ENCODE measurements around the gene SASH1.

Gene SASH1

DNA sequence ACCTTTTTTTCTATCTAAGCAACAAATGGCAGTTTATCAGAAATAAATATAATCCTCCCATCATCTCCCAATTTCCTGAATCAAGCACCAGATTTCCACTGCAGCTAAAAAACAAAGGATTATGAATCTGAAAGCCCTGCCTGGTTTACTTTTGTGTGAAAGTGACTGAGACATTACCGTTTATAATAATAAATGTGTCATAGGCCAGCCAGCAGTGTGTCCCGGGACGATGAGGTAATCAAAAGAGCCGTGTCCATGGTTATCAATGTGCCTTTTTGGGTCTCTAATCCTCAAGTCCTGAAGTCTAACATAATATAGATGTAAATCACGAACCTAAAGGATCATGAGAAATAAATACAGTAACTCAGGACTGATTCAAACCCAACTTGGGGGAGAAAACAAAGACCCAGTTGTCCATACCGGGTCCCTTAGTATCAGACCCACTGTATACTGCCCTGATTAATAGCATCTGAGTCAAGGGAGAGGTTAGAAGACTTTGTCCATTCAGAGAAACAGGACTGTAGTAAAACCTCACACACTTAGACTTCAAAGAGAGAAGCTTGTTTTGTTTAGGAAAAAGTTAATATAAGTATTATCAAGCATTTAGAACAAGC, 149.1 kb downstream of the SASH1 start:
- Histone ChIP-seq H3K4me1 (ENCODE audit: control insufficient read depth, insufficient read depth, low read length) (no peaks in the 10 kb centered on the region), H3K36me3 (ENCODE audit: control insufficient read depth, insufficient read depth, low read length) (peaks cover 5% of the 10 kb centered on the region), H3K9me3 (ENCODE audit: control insufficient read depth, low read length) (no peaks in the 10 kb centered on the region), H3K27me3 (ENCODE audit: control insufficient read depth, insufficient read depth, low read length, poor library complexity, severe bottlenecking) (no peaks in the 10 kb centered on the region), H3K4me3 (ENCODE audit: insufficient read depth, low read depth, low read length) (no peak overlapping the region), H3K27ac (ENCODE audit: insufficient read depth, low read depth, low read length, poor library complexity, severe bottlenecking) (no peak overlapping the region)
- 94 to 97% methylated on average over 6 of the region's 6 CpGs for WGBS, 2 experiments

DNA sequence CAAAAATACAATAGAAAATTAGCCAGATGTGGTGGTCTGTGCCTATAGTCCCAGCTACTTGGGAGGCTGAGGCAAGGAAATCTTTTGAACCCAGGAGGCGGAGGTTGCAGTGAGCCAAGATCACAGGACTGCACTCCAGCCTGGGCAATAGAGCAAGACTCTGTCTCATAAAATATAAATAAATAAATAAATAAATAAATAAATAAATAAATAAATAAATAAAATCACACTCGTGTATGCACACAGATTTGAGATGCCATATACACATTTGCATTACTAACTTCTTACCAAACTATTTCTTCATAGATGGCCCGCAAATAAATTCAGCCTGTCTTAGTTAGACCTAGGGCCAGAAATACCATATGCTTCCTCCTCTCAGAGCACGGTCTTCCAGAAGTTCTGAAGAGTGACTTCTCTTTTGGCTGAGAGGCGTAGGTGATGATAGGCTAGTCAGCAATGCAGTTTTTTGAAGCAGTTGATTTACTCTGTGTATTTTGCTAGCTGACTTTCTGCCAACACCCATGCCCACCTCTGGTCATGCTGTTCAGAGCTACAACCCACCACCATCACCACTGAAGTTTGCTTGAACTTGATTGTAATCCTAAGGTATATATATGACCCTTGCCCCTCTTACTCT, 150.1 kb downstream of the SASH1 start:
- no peaks in the 10 kb centered on the region for H3K9me3 ChIP-seq (ENCODE audit: control insufficient read depth, low read length)
- H3K27me3 ChIP-seq (ENCODE audit: control insufficient read depth, insufficient read depth, low read length, poor library complexity, severe bottlenecking) = no peaks in the 10 kb centered on the region
- no peak overlapping the region for H3K27ac ChIP-seq (ENCODE audit: insufficient read depth, low read depth, low read length, poor library complexity, severe bottlenecking)
- no peak overlapping the region for H3K4me3 ChIP-seq (ENCODE audit: insufficient read depth, low read depth, low read length)
- H3K36me3 ChIP-seq (ENCODE audit: control insufficient read depth, insufficient read depth, low read length) = peaks cover 5% of the 10 kb centered on the region
- WGBS, 2 experiments = 96 to 97% methylated on average over 5 of the region's 5 CpGs
- H3K4me1 ChIP-seq (ENCODE audit: control insufficient read depth, insufficient read depth, low read length) = no peaks in the 10 kb centered on the region

DNA sequence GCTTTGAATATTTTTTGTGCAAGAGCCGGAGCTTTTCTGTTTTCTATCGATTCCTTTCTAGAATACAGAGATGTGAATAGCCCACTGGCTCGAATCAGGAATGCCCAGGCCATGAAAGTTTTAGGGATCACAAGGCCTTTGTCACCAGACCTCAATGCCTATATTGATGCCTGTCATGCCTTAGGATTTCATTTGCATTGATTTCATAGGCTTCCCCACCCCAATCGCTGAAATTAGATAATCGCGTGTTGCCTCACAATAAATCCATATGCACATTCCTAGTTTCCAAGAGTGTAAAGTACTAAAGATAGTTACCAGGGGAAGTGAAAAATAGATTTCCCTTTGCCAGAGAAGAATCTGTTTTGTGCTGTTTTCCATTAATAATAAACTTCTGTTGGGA, 150.8 kb downstream of the SASH1 start:
- no peaks in the 10 kb centered on the region for H3K36me3 ChIP-seq (ENCODE audit: control insufficient read depth, insufficient read depth, low read length)
- no peak overlapping the region for H3K4me3 ChIP-seq (ENCODE audit: insufficient read depth, low read depth, low read length)
- H3K9me3 ChIP-seq (ENCODE audit: control insufficient read depth, low read length) = no peaks in the 10 kb centered on the region
- 94 to 98% methylated on average over 6 of the region's 6 CpGs for WGBS, 2 experiments
- H3K27ac ChIP-seq (ENCODE audit: insufficient read depth, low read depth, low read length, poor library complexity, severe bottlenecking) = no peak overlapping the region
- H3K27me3 ChIP-seq (ENCODE audit: control insufficient read depth, insufficient read depth, low read length, poor library complexity, severe bottlenecking) = no peaks in the 10 kb centered on the region
- H3K4me1 ChIP-seq (ENCODE audit: control insufficient read depth, insufficient read depth, low read length) = no peaks in the 10 kb centered on the region

DNA sequence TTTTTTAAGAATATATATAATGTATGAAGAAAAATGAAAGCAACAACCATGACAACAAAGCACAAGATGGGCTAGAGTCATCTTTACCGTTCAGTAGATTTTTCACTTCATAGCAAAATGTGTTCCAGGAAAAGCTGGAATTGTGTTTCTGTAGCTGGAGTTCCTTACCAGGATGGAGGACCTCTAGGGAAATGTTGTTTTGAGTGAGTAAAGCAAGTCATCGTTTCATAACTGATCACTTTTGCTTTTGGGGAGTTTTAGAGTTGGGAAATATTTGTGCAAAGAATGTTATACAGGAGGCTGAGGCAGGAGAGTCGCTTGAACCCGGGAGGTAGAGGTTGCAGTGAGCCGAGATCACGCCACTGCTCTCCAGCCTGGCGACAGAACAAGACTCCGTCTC, 151.6 kb downstream of the SASH1 start:
- no peaks in the 10 kb centered on the region for H3K27me3 ChIP-seq (ENCODE audit: control insufficient read depth, insufficient read depth, low read length, poor library complexity, severe bottlenecking)
- H3K4me1 ChIP-seq (ENCODE audit: control insufficient read depth, insufficient read depth, low read length) = no peaks in the 10 kb centered on the region
- 86 to 97% methylated on average over 7 to 8 of the region's 8 CpGs for WGBS, 2 experiments
- H3K27ac ChIP-seq (ENCODE audit: insufficient read depth, low read depth, low read length, poor library complexity, severe bottlenecking) = no peak overlapping the region
- no peaks in the 10 kb centered on the region for H3K36me3 ChIP-seq (ENCODE audit: control insufficient read depth, insufficient read depth, low read length)
- H3K4me3 ChIP-seq (ENCODE audit: insufficient read depth, low read depth, low read length) = no peak overlapping the region
- no peaks in the 10 kb centered on the region for H3K9me3 ChIP-seq (ENCODE audit: control insufficient read depth, low read length)

DNA sequence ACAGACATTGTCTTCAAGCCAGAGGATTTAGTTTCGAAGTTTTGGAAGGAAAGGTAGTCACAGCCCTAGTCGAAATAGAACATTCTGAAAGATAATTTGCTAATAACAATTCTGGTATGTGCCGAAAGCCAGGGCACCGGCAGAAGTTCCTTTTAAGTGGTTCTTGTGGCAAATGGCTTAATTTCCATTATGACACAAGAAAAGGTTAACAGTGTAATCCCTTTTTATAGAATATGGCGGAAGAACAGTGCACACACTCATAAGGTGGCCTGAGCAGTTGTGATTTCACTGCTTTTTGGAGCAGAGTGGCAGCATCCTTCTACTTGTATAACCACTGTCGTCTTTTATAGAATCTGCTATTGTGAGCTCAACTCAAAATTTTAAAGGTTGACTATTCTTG, 152.4 kb downstream of the SASH1 start:
- no peaks in the 10 kb centered on the region for H3K4me1 ChIP-seq (ENCODE audit: control insufficient read depth, insufficient read depth, low read length)
- no peaks in the 10 kb centered on the region for H3K27me3 ChIP-seq (ENCODE audit: control insufficient read depth, insufficient read depth, low read length, poor library complexity, severe bottlenecking)
- no peaks in the 10 kb centered on the region for H3K9me3 ChIP-seq (ENCODE audit: control insufficient read depth, low read length)
- no peak overlapping the region for H3K27ac ChIP-seq (ENCODE audit: insufficient read depth, low read depth, low read length, poor library complexity, severe bottlenecking)
- 97 to 98% methylated on average over 6 of the region's 6 CpGs for WGBS, 2 experiments
- no peak overlapping the region for H3K4me3 ChIP-seq (ENCODE audit: insufficient read depth, low read depth, low read length)
- H3K36me3 ChIP-seq (ENCODE audit: control insufficient read depth, insufficient read depth, low read length) = no peaks in the 10 kb centered on the region

DNA sequence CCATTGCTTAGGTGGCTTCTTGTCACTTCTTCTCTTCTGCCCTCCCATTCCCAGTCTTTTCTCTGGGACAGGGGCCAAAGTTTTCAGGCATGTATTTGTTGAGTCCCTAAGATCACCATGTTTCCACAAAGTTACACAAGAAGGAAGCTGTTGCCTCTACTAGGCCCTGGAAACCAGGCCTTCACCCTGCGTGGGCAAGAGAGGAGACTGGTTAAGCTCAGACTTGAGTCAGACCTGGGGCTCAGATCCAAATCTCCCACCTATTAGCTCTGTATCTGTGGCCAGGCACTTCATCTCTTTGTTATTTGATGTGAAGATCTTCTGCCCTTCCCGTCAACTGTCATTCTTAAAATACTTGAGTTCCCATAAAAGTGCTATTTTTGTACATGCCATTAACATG, 154.6 kb downstream of the SASH1 start:
- Histone ChIP-seq H3K4me1 (ENCODE audit: control insufficient read depth, insufficient read depth, low read length) (peaks cover 3% of the 10 kb centered on the region), H3K9me3 (ENCODE audit: control insufficient read depth, low read length) (no peaks in the 10 kb centered on the region), H3K4me3 (ENCODE audit: insufficient read depth, low read depth, low read length) (no peak overlapping the region), H3K27me3 (ENCODE audit: control insufficient read depth, insufficient read depth, low read length, poor library complexity, severe bottlenecking) (no peaks in the 10 kb centered on the region), H3K36me3 (ENCODE audit: control insufficient read depth, insufficient read depth, low read length) (no peaks in the 10 kb centered on the region), H3K27ac (ENCODE audit: insufficient read depth, low read depth, low read length, poor library complexity, severe bottlenecking) (no peak overlapping the region)
- 94 to 100% methylated on average over 1 to 2 of the region's 2 CpGs for WGBS, 2 experiments

DNA sequence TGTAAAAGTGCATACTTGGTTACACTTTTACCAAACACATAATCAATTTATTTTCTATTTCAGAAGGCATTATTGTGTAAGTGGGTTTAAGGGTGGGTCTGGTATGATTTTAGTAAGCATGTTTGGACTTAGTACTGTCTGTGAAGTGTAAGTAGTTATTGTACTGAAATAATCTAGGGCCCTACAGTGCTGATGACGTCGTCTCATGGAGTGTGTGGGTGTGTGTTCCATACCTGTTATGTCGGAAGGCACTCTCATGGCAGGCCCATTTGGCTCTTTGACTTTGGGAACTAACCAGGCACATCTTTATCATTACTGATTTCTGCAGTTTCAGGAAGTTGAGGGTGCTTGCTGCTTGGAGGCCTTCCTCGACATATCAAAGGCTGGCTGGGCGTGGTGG, 155.1 kb downstream of the SASH1 start:
- Histone ChIP-seq H3K27me3 (ENCODE audit: control insufficient read depth, insufficient read depth, low read length, poor library complexity, severe bottlenecking) (no peaks in the 10 kb centered on the region), H3K4me1 (ENCODE audit: control insufficient read depth, insufficient read depth, low read length) (peaks cover 3% of the 10 kb centered on the region), H3K27ac (ENCODE audit: insufficient read depth, low read depth, low read length, poor library complexity, severe bottlenecking) (no peak overlapping the region), H3K9me3 (ENCODE audit: control insufficient read depth, low read length) (no peaks in the 10 kb centered on the region), H3K36me3 (ENCODE audit: control insufficient read depth, insufficient read depth, low read length) (no peaks in the 10 kb centered on the region), H3K4me3 (ENCODE audit: insufficient read depth, low read depth, low read length) (no peak overlapping the region)
- 88 to 97% methylated on average over 5 of the region's 5 CpGs for WGBS, 2 experiments

DNA sequence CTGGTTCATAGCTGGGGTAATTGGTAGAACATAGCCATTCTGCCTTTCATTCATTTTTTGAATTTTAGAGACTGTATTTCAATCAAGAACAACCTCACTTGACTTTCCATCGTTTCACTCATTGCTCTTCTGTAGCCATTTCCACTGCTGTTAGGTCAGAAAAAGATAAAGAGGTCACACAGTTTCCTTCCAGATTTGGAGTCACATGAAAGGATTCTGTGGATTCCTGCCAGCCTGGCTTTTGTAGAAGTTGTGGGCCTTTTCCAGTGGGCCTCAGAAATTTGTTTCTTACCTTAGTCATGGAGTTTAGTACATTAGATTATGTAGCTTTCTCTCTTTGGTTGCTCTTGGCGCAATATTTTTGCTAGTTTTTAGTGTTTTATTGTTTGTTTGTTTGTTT, 157.8 kb downstream of the SASH1 start:
- WGBS, 2 experiments = 88 to 95% methylated on average over 2 of the region's 2 CpGs
- no peak overlapping the region for H3K27ac ChIP-seq (ENCODE audit: insufficient read depth, low read depth, low read length, poor library complexity, severe bottlenecking)

DNA sequence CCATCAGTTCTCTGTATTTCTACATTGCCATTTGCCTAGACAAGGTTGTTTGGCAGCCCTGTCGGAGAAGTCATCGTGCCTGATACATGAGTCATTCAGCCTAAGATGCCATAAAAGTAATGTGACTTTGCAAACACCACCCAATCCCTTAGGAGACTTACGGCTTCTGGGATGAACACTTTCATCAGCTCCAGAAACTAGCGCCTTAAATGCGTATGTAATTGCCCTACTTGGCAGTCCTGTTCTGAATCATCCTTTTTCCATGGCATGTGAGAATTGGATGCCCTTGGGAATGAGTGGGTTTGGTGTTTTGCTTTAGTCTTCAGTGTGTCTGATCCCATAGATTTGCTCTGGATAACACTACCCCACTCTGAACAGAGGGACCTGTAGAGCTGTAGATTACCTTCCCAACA, 158.5 kb downstream of the SASH1 start:
- Histone ChIP-seq H3K4me3 (ENCODE audit: insufficient read depth, low read depth, low read length) (no peak overlapping the region), H3K36me3 (ENCODE audit: control insufficient read depth, insufficient read depth, low read length) (no peaks in the 10 kb centered on the region), H3K27ac (ENCODE audit: insufficient read depth, low read depth, low read length, poor library complexity, severe bottlenecking) (no peak overlapping the region), H3K4me1 (ENCODE audit: control insufficient read depth, insufficient read depth, low read length) (peaks cover 3% of the 10 kb centered on the region), H3K9me3 (ENCODE audit: control insufficient read depth, low read length) (no peaks in the 10 kb centered on the region), H3K27me3 (ENCODE audit: control insufficient read depth, insufficient read depth, low read length, poor library complexity, severe bottlenecking) (no peaks in the 10 kb centered on the region)
- WGBS, 2 experiments = 97% methylated on average over 5 of the region's 5 CpGs

More for the DNA sequence above, 157.8 kb downstream of the SASH1 start:
- no peaks in the 10 kb centered on the region for H3K9me3 ChIP-seq (ENCODE audit: control insufficient read depth, low read length)
- H3K4me3 ChIP-seq (ENCODE audit: insufficient read depth, low read depth, low read length) = no peak overlapping the region
- no peaks in the 10 kb centered on the region for H3K36me3 ChIP-seq (ENCODE audit: control insufficient read depth, insufficient read depth, low read length)
- peaks cover 3% of the 10 kb centered on the region for H3K4me1 ChIP-seq (ENCODE audit: control insufficient read depth, insufficient read depth, low read length)
- no peaks in the 10 kb centered on the region for H3K27me3 ChIP-seq (ENCODE audit: control insufficient read depth, insufficient read depth, low read length, poor library complexity, severe bottlenecking)

DNA sequence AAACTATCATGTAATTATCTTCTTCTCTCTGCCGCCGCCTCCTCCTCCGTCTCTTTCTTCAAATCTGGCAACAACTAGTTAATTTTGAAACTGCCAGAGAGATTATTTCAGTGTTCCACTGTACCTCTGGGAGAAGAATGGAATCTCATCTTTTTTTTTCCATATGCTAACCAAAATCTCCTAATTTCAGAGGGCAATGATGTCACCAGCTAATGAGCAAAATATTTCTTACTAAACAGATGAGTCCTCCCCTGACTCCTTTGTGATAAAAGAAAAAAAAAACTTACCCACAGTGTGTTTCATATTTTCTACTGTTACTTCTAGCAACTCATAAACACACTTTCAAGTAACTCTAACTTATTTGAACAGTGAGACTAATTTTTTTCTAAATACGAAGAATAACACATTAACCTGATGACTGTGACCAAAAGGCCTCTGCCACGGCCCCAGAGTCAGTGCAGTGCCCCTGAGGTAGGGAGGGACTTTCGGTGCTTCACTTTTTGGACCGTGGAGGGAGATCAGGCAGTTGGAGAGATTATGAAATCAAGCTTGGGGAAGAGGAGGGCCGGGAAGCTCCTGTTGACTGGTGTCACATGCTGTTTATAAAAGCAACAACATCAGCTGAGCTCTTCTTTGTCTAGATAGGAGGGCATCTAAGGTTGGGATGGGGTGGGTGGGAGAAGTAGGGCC, 159.6 kb downstream of the SASH1 start:
- Histone ChIP-seq H3K36me3 (ENCODE audit: control insufficient read depth, insufficient read depth, low read length) (no peaks in the 10 kb centered on the region), H3K4me1 (ENCODE audit: control insufficient read depth, insufficient read depth, low read length) (peaks cover 4% of the 10 kb centered on the region), H3K27ac (ENCODE audit: insufficient read depth, low read depth, low read length, poor library complexity, severe bottlenecking) (no peak overlapping the region), H3K9me3 (ENCODE audit: control insufficient read depth, low read length) (no peaks in the 10 kb centered on the region), H3K27me3 (ENCODE audit: control insufficient read depth, insufficient read depth, low read length, poor library complexity, severe bottlenecking) (no peaks in the 10 kb centered on the region), H3K4me3 (ENCODE audit: insufficient read depth, low read depth, low read length) (no peak overlapping the region)
- WGBS, 2 experiments = 89 to 93% methylated on average over 8 of the region's 8 CpGs

Data from ectodermal cell (in vitro differentiated cells).